Liver (tissue), 4 donors: Measurements from ENCODE around the gene PCDHA4. TPM values are rescaled to one million over a fixed set of nuclear protein-coding genes. Genes with fewer than 3 reads are reported as not detected.

Source experiments
- polyA plus RNA-seq, 2 donors: library from polyadenylated mRNA; stranded (reverse) in 1 of 2; unstranded in 1 of 2; fragments of 200-250 nt in 1 of 2; fragments of >200 nt in 1 of 2; fragmentation: Nextera tagmentation in 1 of 2; extraction: Ambion mirVana in 1 of 2; gene quantifications; one replicate each; pipeline versions ENCODE4 v1.2.1 to v1.2.3, GENCODE V29; 2013 to 2015
- total RNA-seq, 2 donors: library from RNA; depleted of rRNA; stranded (reverse); fragments of >200 nt; gene quantifications; one replicate each; pipeline ENCODE4 v1.2.3, GENCODE V29; 2014
- donor health status: healthy.
- donor health status: healthy.
- donor health status: healthy.

Gene PCDHA4
- total and polyA plus RNA-seq, 4 donors, result 0.01 to 0.09 (median 0.07) TPM

Other genes with a start within 250 kb of the PCDHA4 start
- gene SRA1, start 249.6 kb upstream of the PCDHA4 start, total RNA-seq, result 10 to 100 TPM; 12.9 to 18.7 TPM
- 10 to 100 TPM; 20.9 to 41.1 TPM for gene SRA1, start 249.6 kb upstream of the PCDHA4 start, polyA plus RNA-seq
- 10 to 100 TPM in 1 of 2 donors, 1 to 10 TPM in 1; 4.6 to 29.1 TPM for gene APBB3, start 242.5 kb upstream of the PCDHA4 start, total RNA-seq
- 10 to 100 TPM; 10.1 to 40.5 TPM for gene APBB3, start 242.5 kb upstream of the PCDHA4 start, polyA plus RNA-seq
- gene SLC35A4, start 242.2 kb upstream of the PCDHA4 start, total RNA-seq, result 10 to 100 TPM; 17.5 to 31.5 TPM
- 10 to 100 TPM; 21.7 to 37.0 TPM for gene SLC35A4, start 242.2 kb upstream of the PCDHA4 start, polyA plus RNA-seq
- 100 to 1,000 TPM in 1 of 2 donors, 10 to 100 TPM in 1; 61.0 to 297 TPM for gene CD14, start 173.9 kb upstream of the PCDHA4 start, total RNA-seq
- 100 to 1,000 TPM; 277 to 343 TPM for gene CD14, start 173.9 kb upstream of the PCDHA4 start, polyA plus RNA-seq
- gene TMCO6, start 167.6 kb upstream of the PCDHA4 start, total RNA-seq, result 10 to 100 TPM; 14.1 to 55.9 TPM
- gene TMCO6, start 167.6 kb upstream of the PCDHA4 start, polyA plus RNA-seq, result 10 to 100 TPM; 12.6 to 23.3 TPM
- 10 to 100 TPM; 23.3 to 44.3 TPM for gene NDUFA2, start 159.4 kb upstream of the PCDHA4 start, total RNA-seq
- gene NDUFA2, start 159.4 kb upstream of the PCDHA4 start, polyA plus RNA-seq, result 100 to 1,000 TPM in 1 of 2 donors, 10 to 100 TPM in 1; 91.3 to 160 TPM
- 10 to 100 TPM; 42.5 to 45.7 TPM for gene IK, start 159.2 kb upstream of the PCDHA4 start, total RNA-seq
- 10 to 100 TPM; 30.8 to 41.8 TPM for gene IK, start 159.2 kb upstream of the PCDHA4 start, polyA plus RNA-seq
- gene WDR55, start 142.2 kb upstream of the PCDHA4 start, total RNA-seq, result 10 to 100 TPM; 12.0 to 18.2 TPM
- 10 to 100 TPM in 1 of 2 donors, 1 to 10 TPM in 1; 10.0 to 11.4 TPM for gene WDR55, start 142.2 kb upstream of the PCDHA4 start, polyA plus RNA-seq
- under 1 TPM; 0.37 to 0.92 TPM for gene DND1, start 133.5 kb upstream of the PCDHA4 start, total RNA-seq
- gene DND1, start 133.5 kb upstream of the PCDHA4 start, polyA plus RNA-seq, result under 1 TPM in 1 of 2 donors, not detected in 1; 0.29 TPM
- 10 to 100 TPM; 31.2 to 57.1 TPM for gene HARS1, start 115.7 kb upstream of the PCDHA4 start, total RNA-seq
- gene HARS1, start 115.7 kb upstream of the PCDHA4 start, polyA plus RNA-seq, result 10 to 100 TPM; 33.3 to 41.3 TPM
- gene HARS2, start 115.6 kb upstream of the PCDHA4 start, total RNA-seq, result 10 to 100 TPM; 10.8 to 16.3 TPM
- 10 to 100 TPM in 1 of 2 donors, 1 to 10 TPM in 1; 8.6 to 10.7 TPM for gene HARS2, start 115.6 kb upstream of the PCDHA4 start, polyA plus RNA-seq
- 10 to 100 TPM; 16.4 to 27.5 TPM for gene ZMAT2, start 106.6 kb upstream of the PCDHA4 start, total RNA-seq
- gene ZMAT2, start 106.6 kb upstream of the PCDHA4 start, polyA plus RNA-seq, result 10 to 100 TPM; 14.5 to 34.3 TPM
- not detected for gene PCDHA1, start 20.9 kb upstream of the PCDHA4 start, total RNA-seq
- gene PCDHA1, start 20.9 kb upstream of the PCDHA4 start, polyA plus RNA-seq, result not detected
- not detected for gene PCDHA2, start 12.2 kb upstream of the PCDHA4 start, total RNA-seq
- gene PCDHA2, start 12.2 kb upstream of the PCDHA4 start, polyA plus RNA-seq, result not detected
- gene PCDHA3, start 6.0 kb upstream of the PCDHA4 start, total RNA-seq, result under 1 TPM in 1 of 2 donors, not detected in 1; 0.05 TPM
- not detected for gene PCDHA3, start 6.0 kb upstream of the PCDHA4 start, polyA plus RNA-seq
- gene PCDHA5, start 14.5 kb downstream of the PCDHA4 start, total RNA-seq, result under 1 TPM in 1 of 2 donors, not detected in 1; under 0.01 TPM
- not detected for gene PCDHA5, start 14.5 kb downstream of the PCDHA4 start, polyA plus RNA-seq
- under 1 TPM in 1 of 2 donors, not detected in 1; 0.08 TPM for gene PCDHA6, start 20.9 kb downstream of the PCDHA4 start, total RNA-seq
- gene PCDHA6, start 20.9 kb downstream of the PCDHA4 start, polyA plus RNA-seq, result under 1 TPM in 1 of 2 donors, not detected in 1; 0.02 TPM
- under 1 TPM in 1 of 2 donors, not detected in 1; 0.05 TPM for gene PCDHA7, start 27.2 kb downstream of the PCDHA4 start, total RNA-seq
- gene PCDHA7, start 27.2 kb downstream of the PCDHA4 start, polyA plus RNA-seq, result under 1 TPM in 1 of 2 donors, not detected in 1; 0.05 TPM
- gene PCDHA8, start 34.1 kb downstream of the PCDHA4 start, total RNA-seq, result under 1 TPM in 1 of 2 donors, not detected in 1; under 0.01 TPM
- gene PCDHA8, start 34.1 kb downstream of the PCDHA4 start, polyA plus RNA-seq, result not detected
- gene PCDHA9, start 41.3 kb downstream of the PCDHA4 start, total RNA-seq, result under 1 TPM in 1 of 2 donors, not detected in 1; under 0.01 TPM
- not detected for gene PCDHA9, start 41.3 kb downstream of the PCDHA4 start, polyA plus RNA-seq
- under 1 TPM in 1 of 2 donors, not detected in 1; under 0.01 TPM for gene PCDHA10, start 48.8 kb downstream of the PCDHA4 start, total RNA-seq
- under 1 TPM in 1 of 2 donors, not detected in 1; 0.01 TPM for gene PCDHA10, start 48.8 kb downstream of the PCDHA4 start, polyA plus RNA-seq
- under 1 TPM in 1 of 2 donors, not detected in 1; under 0.01 TPM for gene PCDHA11, start 61.9 kb downstream of the PCDHA4 start, total RNA-seq
- under 1 TPM; 0.05 to 0.19 TPM for gene PCDHA11, start 61.9 kb downstream of the PCDHA4 start, polyA plus RNA-seq
- under 1 TPM in 1 of 2 donors, not detected in 1; 0.08 TPM for gene PCDHA12, start 68.2 kb downstream of the PCDHA4 start, total RNA-seq
- under 1 TPM in 1 of 2 donors, not detected in 1; 0.01 TPM for gene PCDHA12, start 68.2 kb downstream of the PCDHA4 start, polyA plus RNA-seq
- under 1 TPM in 1 of 2 donors, not detected in 1; 0.17 TPM for gene PCDHA13, start 75.1 kb downstream of the PCDHA4 start, total RNA-seq
- under 1 TPM; 0.03 to 0.07 TPM for gene PCDHA13, start 75.1 kb downstream of the PCDHA4 start, polyA plus RNA-seq
- under 1 TPM; under 0.01 to 0.25 TPM for gene PCDHAC1, start 119.2 kb downstream of the PCDHA4 start, total RNA-seq
- gene PCDHAC1, start 119.2 kb downstream of the PCDHA4 start, polyA plus RNA-seq, result under 1 TPM in 1 of 2 donors, not detected in 1; 0.13 TPM
- gene PCDHAC2, start 159.4 kb downstream of the PCDHA4 start, total RNA-seq, result 1 to 10 TPM in 1 of 2 donors, under 1 TPM in 1; 0.93 to 1.8 TPM
- gene PCDHAC2, start 159.4 kb downstream of the PCDHA4 start, polyA plus RNA-seq, result under 1 TPM; 0.50 to 0.63 TPM
- not detected for gene PCDHB1, start 244.3 kb downstream of the PCDHA4 start, total RNA-seq
- gene PCDHB1, start 244.3 kb downstream of the PCDHA4 start, polyA plus RNA-seq, result not detected